ENCODE measurements around the gene INTS14.
A peak's percentile ranks its signal among the peaks of the same experiment; 100 is the strongest.
"Not testable (repeated sequence)": the region's sequence is repeated elsewhere in the genome, so short reads cannot be mapped to it uniquely, and the experiment has no call there.

The INTS14 gene

DNA sequence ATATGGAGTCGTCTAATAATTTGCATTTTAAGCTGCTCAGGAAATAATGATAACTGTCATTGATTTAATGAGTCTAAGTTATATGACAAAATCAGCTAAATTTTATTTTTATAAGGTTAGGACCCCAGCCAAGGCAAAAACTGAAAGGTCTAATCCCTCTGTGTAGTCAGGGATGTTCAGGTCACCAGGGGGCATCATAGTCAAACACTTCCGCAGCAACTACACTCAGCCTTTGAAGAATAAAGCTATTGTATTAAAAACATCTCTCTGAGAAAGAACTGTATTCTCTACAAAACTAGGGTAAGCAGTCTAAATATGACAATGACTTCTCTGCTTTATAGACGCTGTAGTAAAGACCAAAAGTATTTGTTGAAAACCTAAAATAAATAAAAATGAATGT lies 15.0 kb downstream of the INTS14 start:
- DNase-seq, result peak in 36 of 42 donors; percentile 18 to 87 (median 63)
- intact Hi-C loops (cut with DNase I), result loop anchor here (10.0 kb wide), 1 partner anchor 61 kb away; the partner anchor contains the start of gene HACD3

GRCh38 chr15:65587094-65587493 lies 23.8 kb downstream of the INTS14 start:
- intact Hi-C loops (cut with DNase I), result no loop called here

DNA sequence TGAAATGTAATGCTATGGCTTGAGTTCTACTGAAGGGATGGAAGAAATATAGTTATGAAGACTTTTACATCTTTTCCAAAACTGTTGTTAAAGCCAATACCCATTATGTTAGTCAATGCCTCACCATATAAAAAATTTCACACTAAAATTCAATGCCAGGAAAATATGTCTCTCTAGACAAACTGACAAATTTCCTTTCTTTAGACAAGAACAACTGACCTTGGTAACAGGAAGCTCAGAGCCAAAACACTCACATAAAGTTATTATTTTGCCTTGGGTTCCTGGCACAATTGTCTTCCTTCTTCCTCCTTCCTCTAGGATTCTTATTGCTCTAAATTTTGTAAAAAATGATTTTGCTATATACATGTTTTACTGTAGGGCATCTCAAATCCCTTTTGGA lies 26.7 kb downstream of the INTS14 start:
- no peak for DNase-seq

More at GRCh38 chr15:65587094-65587493, 23.8 kb downstream of the INTS14 start:
- no peak for DNase-seq

DNA sequence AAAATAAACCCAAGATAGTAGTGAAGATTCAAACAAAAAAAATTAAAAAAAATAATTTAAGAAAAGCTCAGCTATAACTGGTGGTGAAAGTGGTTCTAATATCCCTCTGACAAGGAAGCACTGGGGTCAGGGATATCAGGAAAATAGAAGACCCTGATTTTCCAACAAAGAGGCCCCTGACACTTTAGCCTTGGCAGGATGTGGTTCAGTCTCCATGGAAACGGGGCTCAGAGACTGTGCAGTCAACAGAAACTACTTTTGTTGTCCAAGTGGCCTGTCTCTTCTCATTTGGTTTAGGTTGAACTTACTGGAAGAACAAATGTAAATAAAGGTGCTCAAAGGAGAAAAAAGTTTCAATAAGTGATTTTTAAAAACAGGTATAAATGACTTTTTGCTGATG lies 27.2 kb downstream of the INTS14 start:
- DNase-seq, result no peak
- intact Hi-C loops (cut with DNase I), result no loop called here

More for the DNA sequence above, 26.7 kb downstream of the INTS14 start:
- intact Hi-C loops (cut with DNase I), result no loop called here

DNA sequence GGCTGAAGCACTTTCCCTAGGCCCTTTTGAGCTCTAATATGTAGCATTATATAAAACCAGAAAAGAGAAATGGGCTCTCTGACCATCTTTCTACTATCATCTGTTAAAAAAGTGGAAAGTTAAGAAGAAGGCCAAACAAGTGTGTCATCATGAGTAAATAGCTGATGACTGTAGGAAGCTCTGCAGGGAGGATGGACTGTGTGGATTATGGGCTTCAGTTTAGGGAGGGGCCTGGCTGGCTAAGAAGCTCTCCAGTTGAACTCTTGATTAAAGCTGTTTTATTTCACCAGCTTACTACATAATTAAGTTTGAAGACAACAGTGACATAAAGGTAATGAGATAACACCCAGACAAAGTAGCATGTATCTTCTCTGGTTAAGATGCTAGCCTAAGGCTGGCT lies 30.6 kb downstream of the INTS14 start:
- DNase-seq, result no peak
- intact Hi-C loops (cut with DNase I), result no loop called here

DNA sequence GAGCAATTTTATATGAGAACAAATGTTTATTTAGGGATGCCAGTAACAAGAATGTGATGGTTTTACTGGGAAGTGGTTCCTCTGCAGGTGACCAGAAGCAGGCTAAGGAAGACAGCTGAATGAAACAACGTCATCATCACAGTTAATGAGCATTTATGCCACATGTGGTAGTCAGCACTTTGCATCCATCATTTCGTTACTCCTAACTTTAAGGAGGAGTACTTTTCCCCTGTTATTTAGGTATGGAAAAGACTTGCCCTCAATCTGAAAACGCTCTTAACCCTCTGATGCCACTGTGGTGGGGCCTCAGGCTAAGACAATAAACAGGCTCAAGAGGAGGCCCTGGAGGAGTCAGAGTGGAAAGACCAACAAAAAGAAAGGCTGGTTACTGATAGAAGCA lies 31.2 kb downstream of the INTS14 start:
- no peak for DNase-seq
- intact Hi-C loops (cut with DNase I), result no loop called here

- no peak for DNase-seq
- intact Hi-C loops (cut with DNase I), result no loop called here
Measured at GRCh38 chr15:65578904-65579728, 31.8 kb downstream of the INTS14 start.

GRCh38 chr15:65577129-65577996 lies 33.6 kb downstream of the INTS14 start:
- DNase-seq, result no peak
- intact Hi-C loops (cut with DNase I), result no loop called here

GRCh38 chr15:65576664-65577063 lies 34.3 kb downstream of the INTS14 start:
- intact Hi-C loops (cut with DNase I), result no loop called here
- DNase-seq, result no peak

GRCh38 chr15:65571971-65572370 lies 39.0 kb downstream of the INTS14 start:
- intact Hi-C loops (cut with DNase I), result no loop called here
- no peak for DNase-seq

- no peak for DNase-seq
- intact Hi-C loops (cut with DNase I), result no loop called here
Measured at GRCh38 chr15:65569728-65570127, 41.2 kb downstream of the INTS14 start.

GRCh38 chr15:65561934-65562333 lies 49.0 kb downstream of the INTS14 start:
- intact Hi-C loops (cut with DNase I), result no loop called here
- DNase-seq, result no peak

DNA sequence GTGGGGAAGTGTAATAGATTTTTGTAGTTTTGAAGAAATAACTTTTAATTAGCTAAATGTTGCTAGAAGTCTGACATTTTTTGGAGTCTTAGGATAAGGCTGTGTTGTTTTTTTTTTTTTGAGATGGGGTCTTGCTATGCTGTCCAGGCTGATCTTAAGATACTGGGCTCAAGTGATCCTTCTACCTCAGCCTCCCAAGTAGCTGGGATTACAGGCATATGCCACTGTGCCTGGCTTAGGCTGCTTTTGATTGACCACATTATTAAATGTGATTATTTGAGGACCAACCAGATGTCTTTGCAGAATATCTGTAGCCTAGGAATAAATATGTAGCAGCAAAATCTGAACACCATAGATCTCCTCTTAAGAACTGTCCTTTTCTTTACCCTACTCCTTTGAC lies 51.0 kb downstream of the INTS14 start:
- intact Hi-C loops (cut with DNase I), result no loop called here
- DNase-seq, result no peak

- intact Hi-C loops (cut with DNase I), result no loop called here
- no peak for DNase-seq
Measured at GRCh38 chr15:65558997-65559760, 51.8 kb downstream of the INTS14 start.

DNA sequence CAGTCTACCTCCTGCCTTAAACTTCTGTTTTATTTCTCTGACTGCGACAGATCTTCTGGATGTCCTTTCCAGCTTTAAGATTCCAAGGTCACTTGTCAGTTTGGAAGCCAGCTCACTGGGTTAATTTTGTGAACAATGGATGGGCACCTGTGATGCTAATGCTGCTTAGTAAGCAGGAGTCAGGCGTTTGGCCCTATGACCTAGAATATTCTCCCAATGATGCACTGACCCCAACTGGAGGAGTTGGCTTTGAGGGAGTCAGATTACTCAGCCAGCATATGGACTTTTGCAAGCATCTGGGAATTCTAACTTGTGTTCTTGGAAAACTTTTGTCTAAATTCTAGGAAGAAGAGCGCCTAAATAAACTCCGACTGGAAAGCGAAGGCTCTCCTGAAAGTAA lies 52.6 kb downstream of the INTS14 start:
- intact Hi-C loops (cut with DNase I), result no loop called here
- DNase-seq, result no peak

DNA sequence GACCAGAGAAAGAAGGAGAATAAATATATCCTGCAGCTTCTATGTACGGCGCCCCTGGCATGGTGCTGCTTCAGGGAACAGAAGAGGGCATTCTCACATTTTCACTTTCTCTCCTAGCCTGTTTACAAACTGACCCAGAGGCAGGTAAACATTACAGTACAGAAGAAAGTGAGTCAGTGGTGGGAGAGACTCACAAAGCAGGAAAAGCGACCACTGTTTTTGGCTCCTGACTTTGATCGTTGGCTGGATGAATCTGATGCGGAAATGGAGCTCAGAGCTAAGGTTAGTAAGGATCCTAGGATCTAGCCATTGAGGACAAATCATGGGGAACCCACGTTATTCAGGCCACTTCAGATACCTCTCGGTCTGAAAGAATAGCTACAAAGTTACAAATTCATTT lies 54.3 kb downstream of the INTS14 start:
- DNase-seq, result no peak

GRCh38 chr15:65553691-65554090 lies 57.2 kb downstream of the INTS14 start:
- intact Hi-C loops (cut with DNase I), result no loop called here
- DNase-seq, result no peak

More for the DNA sequence above, 54.3 kb downstream of the INTS14 start:
- intact Hi-C loops (cut with DNase I), result no loop called here

DNA sequence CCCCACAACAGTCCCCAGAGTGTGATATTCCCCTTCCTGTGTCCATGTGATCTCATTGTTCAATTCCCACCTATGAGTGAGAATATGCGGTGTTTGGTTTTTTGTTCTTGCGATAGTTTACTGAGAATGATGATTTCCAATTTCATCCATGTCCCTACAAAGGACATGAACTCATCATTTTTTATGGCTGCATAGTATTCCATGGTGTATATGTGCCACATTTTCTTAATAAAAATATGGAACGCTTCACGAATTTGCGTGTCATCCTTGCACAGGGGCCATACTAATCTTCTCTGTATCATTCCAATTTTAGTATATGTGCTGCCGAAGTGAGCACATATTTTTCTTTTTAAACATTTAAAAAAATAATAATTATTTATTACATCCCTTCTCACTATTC lies 58.1 kb downstream of the INTS14 start:
- DNase-seq; intact Hi-C loops (cut with DNase I): not testable (repeated sequence)

DNA sequence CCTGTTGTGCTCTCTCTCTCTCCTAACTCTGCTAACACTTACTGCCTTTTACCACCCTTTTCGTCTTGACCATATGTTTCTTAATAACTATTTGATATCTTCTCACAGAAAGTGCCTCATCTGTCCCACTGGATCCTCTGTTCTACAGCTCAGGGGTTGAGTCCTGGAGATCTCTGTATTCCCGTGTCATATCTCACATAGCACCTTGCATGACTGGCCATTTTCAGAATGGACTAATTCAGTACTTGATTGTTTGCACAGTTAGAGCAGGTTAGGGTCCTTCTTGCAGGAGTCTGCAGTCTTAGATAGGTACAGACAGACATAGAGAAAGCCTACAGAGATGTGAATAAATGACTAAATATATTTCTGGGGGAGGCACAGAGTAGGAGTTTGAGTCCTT lies 59.7 kb downstream of the INTS14 start:
- DNase-seq, result no peak
- intact Hi-C loops (cut with DNase I), result no loop called here

Data from head of caudate nucleus (tissue), 42 donors.